Liver (tissue), 3 donors: ENCODE results near the gene HSD17B4.

ENCODE experiments used
- ATF3 ChIP-seq: IDR thresholded peaks from 2 replicates; pipeline ENCODE4 v1.6.1; 2016; ENCODE audit warnings: antibody characterized with exemption
- CTCF ChIP-seq: fragments of 150-350 bp; IDR thresholded peaks from 2 replicates; pipeline ENCODE4 v1.5.1; 2017; ENCODE audit warnings: improper control_type of control experiment, low read depth, low read length; ENCODE audit not compliant: missing input control
- EGR1 ChIP-seq, 2 donors: IDR thresholded peaks; 2 replicates each; pipeline ENCODE4 v1.6.1; 2016 to 2018; ENCODE audit warnings: antibody characterized with exemption in 2 of 2, low read depth in 2 of 2
- GABPA ChIP-seq, 2 donors: IDR thresholded peaks in 1 of 2; conservative IDR thresholded peaks in 1 of 2; 2 replicates each; pipeline ENCODE4 v1.6.1; 2016; ENCODE audit warnings: antibody characterized with exemption in 2 of 2, mild to moderate bottlenecking in 1 of 2, moderate library complexity in 1 of 2
- HNF4A ChIP-seq, 2 donors: conservative IDR thresholded peaks; 2 replicates each; pipeline ENCODE4 v1.6.1; 2016; ENCODE audit warnings: antibody characterized with exemption in 2 of 2, mild to moderate bottlenecking in 2 of 2
- MAX ChIP-seq: IDR thresholded peaks from 2 replicates; pipeline ENCODE4 v1.6.1; 2016; ENCODE audit warnings: antibody characterized with exemption
- RAD21 ChIP-seq, 2 donors: IDR thresholded peaks; 2 replicates each; pipeline ENCODE4 v1.6.1; 2016; ENCODE audit warnings: antibody characterized with exemption in 2 of 2, mild to moderate bottlenecking in 2 of 2
- RXRA ChIP-seq, 2 donors: IDR thresholded peaks; 2 replicates each; pipeline ENCODE4 v1.6.1; 2017 to 2018; ENCODE audit warnings: antibody characterized with exemption in 2 of 2, mild to moderate bottlenecking in 1 of 2
- SP1 ChIP-seq: IDR thresholded peaks from 2 replicates; pipeline ENCODE4 v1.6.1; 2018; ENCODE audit warnings: antibody characterized with exemption, mild to moderate bottlenecking
- TAF1 ChIP-seq: conservative IDR thresholded peaks from 2 replicates; pipeline ENCODE4 v1.6.1; 2016; ENCODE audit warnings: antibody characterized with exemption, mild to moderate bottlenecking
- YY1 ChIP-seq: IDR thresholded peaks from 2 replicates; pipeline ENCODE4 v1.6.1; 2016; ENCODE audit warnings: antibody characterized with exemption, mild to moderate bottlenecking
- ZBTB33 ChIP-seq: IDR thresholded peaks from 2 replicates; pipeline ENCODE4 v1.6.1; 2016; ENCODE audit warnings: antibody characterized with exemption
- donor health status: healthy.
- donor health status: healthy.

- TF ChIP-seq CTCF (no peak), YY1 (no peak), RAD21 (IDR thresholded peaks at IDR 0.05) (peak in 1 of 2 donors; percentile 15), TAF1 (no peak), MAX (peak; percentile 4), RXRA (IDR thresholded peaks at IDR 0.05) (no peak), EGR1 (IDR thresholded peaks at IDR 0.05; ENCODE audit: low read depth in 2 of 2) (no peak), HNF4A (conservative IDR thresholded peaks at IDR 0.05) (no peak), ZBTB33 (no peak), GABPA (IDR thresholded peaks at IDR 0.05 in 1 of 2, conservative IDR thresholded peaks at IDR 0.05 in 1 of 2) (no peak), ATF3 (no peak), SP1 (no peak)
These were observed 710 bp downstream of the HSD17B4 start for GRCh38 chr5:119453040-119453373.
